Measurements from ENCODE around the gene RABAC1.

DNA sequence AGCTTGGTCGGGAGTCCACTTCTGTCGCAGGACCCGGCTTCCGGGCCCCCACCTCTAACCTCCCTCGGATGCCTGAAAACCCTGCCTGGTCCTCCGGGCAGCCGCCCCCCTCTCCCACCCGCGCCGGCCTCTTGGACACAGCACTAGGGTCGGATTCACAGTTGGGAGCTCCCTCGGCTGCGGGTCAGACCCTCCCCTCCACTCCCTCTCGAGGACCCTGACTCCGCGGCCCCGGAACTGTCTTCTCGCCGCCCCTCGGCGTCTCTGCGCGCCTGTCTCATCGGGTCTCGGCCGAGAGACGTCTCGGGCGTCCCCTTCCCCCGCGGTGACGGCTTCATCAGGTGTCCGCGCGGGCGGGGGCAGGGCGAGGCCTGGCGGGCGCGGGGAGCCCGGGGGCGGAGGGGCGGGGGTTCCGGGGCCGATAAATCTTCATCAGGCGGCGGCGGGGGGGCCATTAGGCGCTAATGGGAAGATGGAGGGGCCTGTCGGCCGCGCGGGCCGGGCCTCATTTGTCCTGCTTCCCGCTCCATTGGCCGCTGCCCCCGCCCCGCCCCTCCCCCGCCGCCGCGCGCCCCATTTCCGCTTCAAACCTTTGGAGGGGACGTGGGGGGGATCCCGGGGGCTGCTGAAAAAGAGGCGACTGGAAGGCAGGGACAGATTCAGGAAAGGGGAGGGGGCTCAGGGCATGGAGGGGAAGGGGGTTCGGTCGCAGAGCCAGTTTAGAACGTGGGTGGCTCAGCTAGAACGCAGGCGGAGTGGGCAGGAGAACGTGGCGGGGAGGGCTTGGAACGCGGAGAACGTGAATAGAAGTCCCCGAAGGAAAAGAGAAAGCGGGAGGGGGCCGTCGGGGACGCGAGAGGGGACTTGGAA, 19.0 kb downstream of the RABAC1 start:
- TF ChIP-seq POLR2A (IDR thresholded peaks at IDR 0.05) (no peak), POLR2AphosphoS5 (IDR thresholded peaks at IDR 0.05) (no peak)
- TF ChIP-seq, protein P1, sequence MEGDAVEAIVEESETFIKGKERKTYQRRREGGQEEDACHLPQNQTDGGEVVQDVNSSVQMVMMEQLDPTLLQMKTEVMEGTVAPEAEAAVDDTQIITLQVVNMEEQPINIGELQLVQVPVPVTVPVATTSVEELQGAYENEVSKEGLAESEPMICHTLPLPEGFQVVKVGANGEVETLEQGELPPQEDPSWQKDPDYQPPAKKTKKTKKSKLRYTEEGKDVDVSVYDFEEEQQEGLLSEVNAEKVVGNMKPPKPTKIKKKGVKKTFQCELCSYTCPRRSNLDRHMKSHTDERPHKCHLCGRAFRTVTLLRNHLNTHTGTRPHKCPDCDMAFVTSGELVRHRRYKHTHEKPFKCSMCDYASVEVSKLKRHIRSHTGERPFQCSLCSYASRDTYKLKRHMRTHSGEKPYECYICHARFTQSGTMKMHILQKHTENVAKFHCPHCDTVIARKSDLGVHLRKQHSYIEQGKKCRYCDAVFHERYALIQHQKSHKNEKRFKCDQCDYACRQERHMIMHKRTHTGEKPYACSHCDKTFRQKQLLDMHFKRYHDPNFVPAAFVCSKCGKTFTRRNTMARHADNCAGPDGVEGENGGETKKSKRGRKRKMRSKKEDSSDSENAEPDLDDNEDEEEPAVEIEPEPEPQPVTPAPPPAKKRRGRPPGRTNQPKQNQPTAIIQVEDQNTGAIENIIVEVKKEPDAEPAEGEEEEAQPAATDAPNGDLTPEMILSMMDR (IDR thresholded peaks at IDR 0.05) = no peak

Measured in transverse colon (tissue), 4 donors.